Measurements from ENCODE around the gene RAB31.

Gene RAB31

GRCh38 chr18:9701609-9702349 lies 6.3 kb upstream of the RAB31 start:
- DNase-seq (ENCODE audit: insufficient read length, low spot score) (no peak), FAIRE-seq (peak; percentile 72)
- TF ChIP-seq TAF1 (IDR thresholded peaks at IDR 0.05; ENCODE audit: low read depth, low read length) (no peak), PAX5 (IDR thresholded peaks at IDR 0.05; ENCODE audit: insufficient read depth, low read length, severe bottlenecking) (no peak), SPI1 (IDR thresholded peaks at IDR 0.05; ENCODE audit: low read depth, low read length) (0 out of 2 replicates have a peak, but pooled peaks have one; percentile 4), POLR2A (IDR thresholded peaks at IDR 0.05; ENCODE audit: low read depth, low read length) (no peak), POU2F2 (IDR thresholded peaks at IDR 0.05; ENCODE audit: low read depth, low read length) (0 out of 2 replicates have a peak, but pooled peaks have one; percentile 20), POLR2AphosphoS5 (IDR thresholded peaks at IDR 0.05; ENCODE audit: low read depth, low read length) (no peak)

- DNase-seq (ENCODE audit: insufficient read length, low spot score): no peak
- peak; percentile 5 for FAIRE-seq
- no peak for TF ChIP-seq SPI1 (IDR thresholded peaks at IDR 0.05; ENCODE audit: low read depth, low read length)
- TF ChIP-seq POLR2A (IDR thresholded peaks at IDR 0.05; ENCODE audit: low read depth, low read length): no peak
- TF ChIP-seq POU2F2 (IDR thresholded peaks at IDR 0.05; ENCODE audit: low read depth, low read length): no peak
- no peak for TF ChIP-seq PAX5 (IDR thresholded peaks at IDR 0.05; ENCODE audit: insufficient read depth, low read length, severe bottlenecking)
- no peak for TF ChIP-seq TAF1 (IDR thresholded peaks at IDR 0.05; ENCODE audit: low read depth, low read length)
Measured at GRCh38 chr18:9704233-9705118, 3.6 kb upstream of the RAB31 start.

DNA sequence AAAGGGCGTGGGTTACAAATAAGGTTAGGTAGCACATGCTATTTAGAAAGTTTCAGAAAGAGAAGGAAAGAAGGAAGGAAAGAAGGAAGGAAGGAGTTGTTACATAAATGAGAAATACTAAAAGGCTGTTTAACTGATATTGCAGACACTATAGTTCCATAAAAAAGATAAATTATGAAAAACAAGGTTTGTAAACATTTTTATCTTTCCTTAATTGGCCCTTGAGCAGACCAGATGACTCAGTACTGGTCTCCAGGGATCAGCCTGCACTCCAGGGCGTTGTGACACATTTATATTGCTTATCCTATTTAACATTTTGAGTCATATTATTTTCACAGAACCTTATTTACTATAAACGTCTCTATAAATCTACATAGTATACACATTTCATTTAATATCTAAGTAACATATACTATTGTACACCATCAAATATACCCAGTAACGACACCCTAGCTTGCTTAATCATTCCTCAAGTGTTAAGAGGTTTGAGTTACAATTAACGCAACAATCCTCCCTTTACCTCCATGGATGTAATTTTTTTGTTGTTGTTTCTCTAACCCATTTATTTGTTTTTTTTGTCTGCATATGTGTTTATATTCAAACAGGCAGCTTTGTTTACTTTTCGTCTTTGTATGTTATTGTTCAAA lies 2.8 kb upstream of the RAB31 start:
- TF ChIP-seq POLR2AphosphoS5 (IDR thresholded peaks at IDR 0.05; ENCODE audit: low read depth, low read length): no peak
- TF ChIP-seq PAX5 (IDR thresholded peaks at IDR 0.05; ENCODE audit: insufficient read depth, low read length, severe bottlenecking): no peak
- TF ChIP-seq POU2F2 (IDR thresholded peaks at IDR 0.05; ENCODE audit: low read depth, low read length): no peak
- TF ChIP-seq SPI1 (IDR thresholded peaks at IDR 0.05; ENCODE audit: low read depth, low read length): no peak
- TF ChIP-seq TAF1 (IDR thresholded peaks at IDR 0.05; ENCODE audit: low read depth, low read length): no peak
- TF ChIP-seq POLR2A (IDR thresholded peaks at IDR 0.05; ENCODE audit: low read depth, low read length): no peak
- no peak for DNase-seq (ENCODE audit: insufficient read length, low spot score)
- FAIRE-seq: no peak

DNA sequence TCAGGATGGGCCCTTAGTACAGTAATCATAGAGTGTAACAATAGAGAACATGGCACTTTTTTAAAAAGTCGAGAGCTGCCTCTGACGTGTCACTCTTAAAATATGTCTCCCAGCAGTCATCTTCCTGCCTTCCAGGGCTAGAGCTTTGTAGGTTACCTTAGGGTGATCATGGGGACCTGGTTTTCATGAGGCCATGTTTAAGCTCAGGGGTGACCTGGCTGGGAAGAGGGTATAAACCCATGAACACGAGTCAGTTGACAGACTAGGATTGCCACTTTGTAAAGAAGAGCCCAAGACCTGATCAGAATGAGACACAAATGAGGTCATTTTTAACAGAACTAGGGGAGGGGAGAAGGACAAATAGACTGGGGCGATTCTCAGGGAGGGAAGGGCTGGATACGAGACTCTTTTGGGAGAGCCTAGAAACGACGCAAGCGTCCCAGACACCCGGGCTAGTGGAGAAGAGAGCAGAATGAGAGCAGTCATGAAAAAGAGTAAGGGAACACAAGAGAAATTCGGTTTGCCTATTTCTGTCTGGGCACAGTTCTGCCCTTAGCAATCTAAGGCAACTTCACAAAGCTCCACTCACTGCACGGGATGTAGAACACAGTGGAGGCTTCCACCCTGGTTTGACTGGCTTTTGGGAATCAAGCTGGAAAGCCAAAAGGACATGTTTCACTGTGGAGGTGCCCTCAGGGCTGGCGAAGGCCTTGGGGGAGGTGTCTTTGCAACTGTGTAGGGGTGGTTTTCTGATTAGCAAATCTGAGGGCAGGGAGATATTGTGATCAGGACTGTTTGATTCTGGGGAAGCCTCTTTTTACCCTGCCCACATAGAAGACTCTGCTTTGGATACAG lies 1.8 kb upstream of the RAB31 start:
- DNase-seq (ENCODE audit: insufficient read length, low spot score) (no peak), FAIRE-seq (no peak)
- no peak for TF ChIP-seq PAX5 (IDR thresholded peaks at IDR 0.05; ENCODE audit: insufficient read depth, low read length, severe bottlenecking)
- TF ChIP-seq POU2F2 (IDR thresholded peaks at IDR 0.05; ENCODE audit: low read depth, low read length): no peak
- no peak for TF ChIP-seq POLR2AphosphoS5 (IDR thresholded peaks at IDR 0.05; ENCODE audit: low read depth, low read length)
- no peak for TF ChIP-seq SPI1 (IDR thresholded peaks at IDR 0.05; ENCODE audit: low read depth, low read length)
- TF ChIP-seq TAF1 (IDR thresholded peaks at IDR 0.05; ENCODE audit: low read depth, low read length): no peak
- TF ChIP-seq POLR2A (IDR thresholded peaks at IDR 0.05; ENCODE audit: low read depth, low read length): no peak

GRCh38 chr18:9707381-9708056 lies 582 bp upstream of the RAB31 start:
- DNase-seq (ENCODE audit: insufficient read length, low spot score) (no peak), FAIRE-seq (peak; percentile 77)
- TF ChIP-seq POLR2AphosphoS5 (IDR thresholded peaks at IDR 0.05; ENCODE audit: low read depth, low read length) (no peak), PAX5 (IDR thresholded peaks at IDR 0.05; ENCODE audit: insufficient read depth, low read length, severe bottlenecking) (no peak), POU2F2 (IDR thresholded peaks at IDR 0.05; ENCODE audit: low read depth, low read length) (no peak), SPI1 (IDR thresholded peaks at IDR 0.05; ENCODE audit: low read depth, low read length) (no peak), TAF1 (IDR thresholded peaks at IDR 0.05; ENCODE audit: low read depth, low read length) (no peak), POLR2A (IDR thresholded peaks at IDR 0.05; ENCODE audit: low read depth, low read length) (no peak)

- FAIRE-seq (no peak), DNase-seq (ENCODE audit: insufficient read length, low spot score) (no peak)
- TF ChIP-seq SPI1 (IDR thresholded peaks at IDR 0.05; ENCODE audit: low read depth, low read length): no peak
- TF ChIP-seq POLR2AphosphoS5 (IDR thresholded peaks at IDR 0.05; ENCODE audit: low read depth, low read length): no peak
- no peak for TF ChIP-seq POLR2A (IDR thresholded peaks at IDR 0.05; ENCODE audit: low read depth, low read length)
- no peak for TF ChIP-seq PAX5 (IDR thresholded peaks at IDR 0.05; ENCODE audit: insufficient read depth, low read length, severe bottlenecking)
- TF ChIP-seq POU2F2 (IDR thresholded peaks at IDR 0.05; ENCODE audit: low read depth, low read length): no peak
- TF ChIP-seq TAF1 (IDR thresholded peaks at IDR 0.05; ENCODE audit: low read depth, low read length): no peak
Measured at GRCh38 chr18:9708434-9709303, 568 bp downstream of the RAB31 start.

DNA sequence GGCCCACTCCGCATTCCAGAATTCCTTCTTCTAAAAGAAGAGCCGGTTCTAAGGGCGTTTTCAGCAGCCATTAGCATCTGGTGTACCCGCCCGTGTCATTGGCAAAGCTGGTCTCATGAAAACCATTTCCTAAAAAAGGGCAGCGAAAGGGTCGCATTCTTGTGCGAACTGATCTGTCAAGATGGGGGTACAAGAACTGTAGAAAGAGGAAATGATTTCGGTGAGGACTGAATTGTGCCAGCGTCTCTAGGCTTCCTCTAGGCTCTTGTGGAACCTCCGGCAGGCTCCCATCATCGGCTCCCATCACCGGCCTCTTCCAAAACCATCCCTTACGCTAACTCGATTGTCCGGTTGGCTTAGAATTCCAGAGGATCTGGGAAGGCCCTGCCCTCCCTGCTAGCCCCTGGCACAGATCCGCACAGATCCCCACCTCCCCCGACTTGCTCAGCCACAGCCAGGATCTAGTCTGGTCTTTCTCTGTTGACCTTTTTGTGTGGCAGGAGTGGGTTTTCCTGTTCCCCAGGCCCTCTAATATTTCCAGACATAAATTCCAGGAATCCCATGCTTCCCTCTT lies 1.3 kb downstream of the RAB31 start:
- TF ChIP-seq SPI1 (IDR thresholded peaks at IDR 0.05; ENCODE audit: low read depth, low read length) (peak; percentile 43; the same call in 1 of the 2 replicates), POU2F2 (IDR thresholded peaks at IDR 0.05; ENCODE audit: low read depth, low read length) (no peak)
- DNase-seq (ENCODE audit: insufficient read length, low spot score) (no peak), FAIRE-seq (no peak)

Data from GM12891 (cell line).